ENCODE measurements around the gene ATAD3C. TPM values are rescaled to one million over a fixed set of nuclear protein-coding genes. Genes with fewer than 3 reads are reported as not detected.
"Not testable (repeated sequence)": the region's sequence is repeated elsewhere in the genome, so short reads cannot be mapped to it uniquely, and the experiment has no call there.

The ATAD3C gene
- total RNA-seq, 4 donors from 2014 or later = under 0.01 to 1.00 (median 0.28) TPM

GRCh38 chr1:1479547-1480487 lies 30.3 kb downstream of the ATAD3C start:
- 86 to 88% methylated on average over 21 to 29 of the region's 42 CpGs for WGBS, 2 donors
- no peak for DNase-seq
- Histone ChIP-seq H3K27me3 (no peaks in the 10 kb centered on the region), H3K27ac (no peak overlapping the region), H3K36me3 (peaks cover 19 to 77% (median 49%) of the 10 kb centered on the region in 3 donors), H3K4me3 (no peak overlapping the region), H3K9me3 (no peaks in the 10 kb centered on the region), H3K4me1 (no peaks in the 10 kb centered on the region)
- intact Hi-C loops (cut with DNase I) = no loop called here
- TF ChIP-seq, protein P1, sequence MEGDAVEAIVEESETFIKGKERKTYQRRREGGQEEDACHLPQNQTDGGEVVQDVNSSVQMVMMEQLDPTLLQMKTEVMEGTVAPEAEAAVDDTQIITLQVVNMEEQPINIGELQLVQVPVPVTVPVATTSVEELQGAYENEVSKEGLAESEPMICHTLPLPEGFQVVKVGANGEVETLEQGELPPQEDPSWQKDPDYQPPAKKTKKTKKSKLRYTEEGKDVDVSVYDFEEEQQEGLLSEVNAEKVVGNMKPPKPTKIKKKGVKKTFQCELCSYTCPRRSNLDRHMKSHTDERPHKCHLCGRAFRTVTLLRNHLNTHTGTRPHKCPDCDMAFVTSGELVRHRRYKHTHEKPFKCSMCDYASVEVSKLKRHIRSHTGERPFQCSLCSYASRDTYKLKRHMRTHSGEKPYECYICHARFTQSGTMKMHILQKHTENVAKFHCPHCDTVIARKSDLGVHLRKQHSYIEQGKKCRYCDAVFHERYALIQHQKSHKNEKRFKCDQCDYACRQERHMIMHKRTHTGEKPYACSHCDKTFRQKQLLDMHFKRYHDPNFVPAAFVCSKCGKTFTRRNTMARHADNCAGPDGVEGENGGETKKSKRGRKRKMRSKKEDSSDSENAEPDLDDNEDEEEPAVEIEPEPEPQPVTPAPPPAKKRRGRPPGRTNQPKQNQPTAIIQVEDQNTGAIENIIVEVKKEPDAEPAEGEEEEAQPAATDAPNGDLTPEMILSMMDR (IDR thresholded peaks at IDR 0.05) = no peak
- TF ChIP-seq POLR2A (IDR thresholded peaks at IDR 0.05) = no peak

DNA sequence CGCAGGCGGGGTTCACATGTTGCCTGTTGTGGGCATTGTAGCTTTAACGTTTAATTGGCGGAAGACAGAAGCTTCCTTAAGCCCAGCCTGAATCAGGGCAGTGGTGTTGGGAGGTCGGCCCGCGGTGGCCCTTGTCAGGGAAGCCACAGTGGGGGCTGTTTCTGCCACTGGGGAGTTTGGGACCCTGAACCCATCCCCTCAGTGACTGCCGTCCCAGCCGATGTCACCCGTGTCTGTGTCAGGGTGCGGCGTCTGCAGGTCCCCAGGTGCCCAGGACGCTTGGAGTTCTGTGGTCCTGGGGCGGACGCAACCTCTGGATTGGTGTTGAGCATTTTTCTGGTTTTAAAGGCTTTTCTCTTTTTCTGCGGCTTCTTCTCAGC lies 31.0 kb downstream of the ATAD3C start:
- H3K27me3 ChIP-seq; intact Hi-C loops (cut with DNase I); H3K4me1 ChIP-seq; DNase-seq; H3K9me3 ChIP-seq; H3K4me3 ChIP-seq; H3K27ac ChIP-seq: not testable (repeated sequence)
- H3K36me3 ChIP-seq = peaks cover 19 to 83% (median 49%) of the 10 kb centered on the region in 3 donors
- 90 to 94% methylated on average over 6 of the region's 16 CpGs for WGBS, 2 donors

GRCh38 chr1:1481811-1482210 lies 32.3 kb downstream of the ATAD3C start:
- H3K27me3 ChIP-seq; intact Hi-C loops (cut with DNase I); H3K4me1 ChIP-seq; H3K9me3 ChIP-seq; DNase-seq; H3K27ac ChIP-seq; H3K4me3 ChIP-seq: not testable (repeated sequence)
- H3K36me3 ChIP-seq = peaks cover 19 to 92% (median 55%) of the 10 kb centered on the region in 3 donors
- WGBS, 2 donors = 82% methylated on average over 2 of the region's 30 CpGs; no CpG with 5 or more reads in 1 of the 2 donors

DNA sequence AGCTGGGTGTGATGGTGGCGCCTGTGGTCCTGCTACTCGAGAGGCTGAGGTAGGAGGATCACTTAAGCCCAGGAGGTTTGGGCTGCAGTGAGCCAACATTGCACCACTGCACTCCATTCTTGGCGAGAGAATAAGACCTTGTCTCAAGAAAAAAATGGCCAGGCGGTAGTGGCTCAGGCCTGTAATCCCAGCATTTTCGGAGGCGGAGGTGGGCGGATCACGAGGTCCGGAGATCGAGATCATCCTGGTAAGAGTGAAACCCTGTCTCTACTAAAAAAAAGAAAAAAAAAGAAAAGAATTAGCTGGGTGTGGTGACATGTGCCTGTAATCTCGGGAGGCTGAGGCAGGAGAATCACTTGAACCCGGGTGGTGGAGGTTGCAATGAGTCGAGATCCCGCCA lies 33.4 kb downstream of the ATAD3C start:
- DNase-seq = no peak
- H3K27me3 ChIP-seq = no peaks in the 10 kb centered on the region
- H3K4me3 ChIP-seq = no peak overlapping the region
- H3K36me3 ChIP-seq = peaks cover 17 to 92% (median 58%) of the 10 kb centered on the region in 3 donors
- WGBS, 2 donors = 88 to 94% methylated on average over 11 to 14 of the region's 14 CpGs
- H3K9me3 ChIP-seq = no peaks in the 10 kb centered on the region
- no peak overlapping the region for H3K27ac ChIP-seq
- intact Hi-C loops (cut with DNase I) = no loop called here
- TF ChIP-seq POLR2A (IDR thresholded peaks at IDR 0.05) = no peak
- TF ChIP-seq, protein P1 (IDR thresholded peaks at IDR 0.05) = no peak
- no peaks in the 10 kb centered on the region for H3K4me1 ChIP-seq

DNA sequence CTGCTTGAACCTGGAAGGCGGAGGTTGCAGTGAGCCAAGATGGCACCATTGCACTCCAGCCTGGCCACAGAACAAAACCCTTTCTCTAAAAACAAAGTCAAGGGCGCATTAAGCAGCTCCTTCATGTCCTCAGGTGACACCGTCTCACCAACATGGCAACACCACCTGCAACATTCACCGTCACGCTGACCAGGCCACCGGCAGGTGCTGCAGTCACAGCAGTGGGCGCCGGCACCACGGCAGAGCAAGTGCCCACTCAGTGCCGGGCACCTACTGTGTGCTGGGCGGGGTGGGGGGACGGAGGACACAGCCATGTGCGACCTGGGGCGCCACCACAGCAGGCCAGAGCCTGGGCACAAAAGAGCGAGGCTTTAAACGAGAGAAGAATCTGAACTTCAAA lies 34.2 kb downstream of the ATAD3C start:
- intact Hi-C loops (cut with DNase I) = no loop called here
- WGBS, 2 donors = 87 to 94% methylated on average over 4 to 9 of the region's 16 CpGs
- H3K36me3 ChIP-seq = peaks cover 12 to 94% (median 59%) of the 10 kb centered on the region in 3 donors

GRCh38 chr1:1484976-1485750 lies 35.7 kb downstream of the ATAD3C start:
- H3K27ac ChIP-seq; H3K27me3 ChIP-seq; DNase-seq; H3K4me3 ChIP-seq; H3K9me3 ChIP-seq; H3K4me1 ChIP-seq; intact Hi-C loops (cut with DNase I): not testable (repeated sequence)
- H3K36me3 ChIP-seq = peaks cover 25 to 96% (median 59%) of the 10 kb centered on the region in 3 donors
- 90 to 95% methylated on average over 8 to 9 of the region's 46 CpGs for WGBS, 2 donors

More for the DNA sequence above, 34.2 kb downstream of the ATAD3C start:
- no peak for DNase-seq
- Histone ChIP-seq H3K27ac (no peak overlapping the region), H3K9me3 (no peaks in the 10 kb centered on the region), H3K4me3 (no peak overlapping the region), H3K27me3 (no peaks in the 10 kb centered on the region), H3K4me1 (no peaks in the 10 kb centered on the region)
- no peak for TF ChIP-seq POLR2A (IDR thresholded peaks at IDR 0.05)
- TF ChIP-seq, protein P1 (IDR thresholded peaks at IDR 0.05) = no peak

- WGBS, 2 donors = 80% methylated on average over 2 of the region's 31 CpGs; no CpG with 5 or more reads in 1 of the 2 donors
- DNase-seq; H3K4me1 ChIP-seq; H3K4me3 ChIP-seq; H3K27me3 ChIP-seq; H3K9me3 ChIP-seq; H3K27ac ChIP-seq; intact Hi-C loops (cut with DNase I): not testable (repeated sequence)
- peaks cover 28 to 96% (median 55%) of the 10 kb centered on the region in 3 donors for H3K36me3 ChIP-seq
Measured at GRCh38 chr1:1485755-1486317, 36.3 kb downstream of the ATAD3C start.

All from esophagus squamous epithelium (tissue), 5 donors.